Endothelial cell (in vitro differentiated cells): Measurements from ENCODE around the gene PNMA8C. TPM values are rescaled to one million over a fixed set of nuclear protein-coding genes. Genes with fewer than 3 reads are reported as not detected.
"Not testable (repeated sequence)": the region's sequence is repeated elsewhere in the genome, so short reads cannot be mapped to it uniquely, and the experiment has no call there.

Source experiments
- DNase-seq: peaks from one replicate; pipeline ENCODE4 v3.0.0; 2021; ENCODE audit warnings: low spot score
- H3K27ac Mint-ChIP-seq: one replicate; pipeline ENCODE4 v1.8.0; 2021; ENCODE audit warnings: mixed read lengths, inconsistent platforms; ENCODE audit not compliant: unreplicated experiment
- H3K27me3 Mint-ChIP-seq: one replicate; pipeline ENCODE4 v1.8.0; 2021; ENCODE audit warnings: mild to moderate bottlenecking, moderate library complexity, mixed read lengths, inconsistent platforms; ENCODE audit not compliant: unreplicated experiment
- H3K36me3 Mint-ChIP-seq: one replicate; pipeline ENCODE4 v1.8.0; 2021; ENCODE audit warnings: mild to moderate bottlenecking, low read depth, mixed read lengths, inconsistent platforms; ENCODE audit not compliant: unreplicated experiment
- H3K4me1 Mint-ChIP-seq: one replicate; pipeline ENCODE4 v1.8.0; 2021; ENCODE audit warnings: mild to moderate bottlenecking, mixed read lengths, inconsistent platforms; ENCODE audit not compliant: unreplicated experiment
- H3K4me3 Mint-ChIP-seq: one replicate; pipeline ENCODE4 v1.8.0; 2021; ENCODE audit warnings: mild to moderate bottlenecking, mixed read lengths, inconsistent platforms; ENCODE audit not compliant: unreplicated experiment
- H3K9me3 Mint-ChIP-seq: one replicate; pipeline ENCODE4 v1.8.0; 2021; ENCODE audit warnings: mixed read lengths, inconsistent platforms; ENCODE audit not compliant: unreplicated experiment
- total RNA-seq: library from RNA; stranded (reverse); fragmentation: NEBNext Ultra II Directional; extraction: Animal tissue kit (Norgen Biotek cat#: 25700); gene quantifications from one replicate; pipeline ENCODE4 v1.2.1, GENCODE V29; 2021; ENCODE audit not compliant: unreplicated experiment
- TF ChIP-seq, protein P1 (sequence below): fragments of 200-600 bp; sonication (generic); IDR thresholded peaks from one replicate; pipeline ENCODE4 v1.5.0; 2021; ENCODE audit warnings: antibody characterized with exemption; ENCODE audit not compliant: unreplicated experiment

Gene PNMA8C
- total RNA-seq, 1 donor from 2014 or later: 0.41 TPM

DNA sequence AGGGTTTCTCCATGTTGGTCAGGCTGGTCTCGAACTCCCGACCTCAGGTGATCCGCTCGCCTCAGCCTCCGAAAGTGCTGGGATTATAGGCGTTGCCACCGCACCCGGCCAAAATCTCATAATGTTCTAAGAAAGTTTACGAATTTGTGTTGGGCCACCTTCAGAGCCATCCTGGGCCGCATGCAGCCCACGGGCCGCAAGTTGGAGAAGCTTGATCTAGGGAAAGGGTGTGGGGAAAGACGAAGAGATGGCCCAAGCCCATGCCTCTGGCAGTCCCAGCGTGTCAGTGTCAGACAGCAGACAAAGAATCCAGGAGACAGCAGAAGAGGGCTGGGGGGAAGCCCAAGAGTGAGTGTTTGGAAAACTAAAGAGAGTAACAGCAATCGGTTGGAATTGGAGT is 17.3 kb upstream of the PNMA8C start:
- DNase-seq: no peak
- Mint-ChIP-seq H3K4me3 (no peak overlapping the region), H3K4me1 (peaks cover 8% of the 10 kb centered on the region), H3K9me3 (no peaks in the 10 kb centered on the region), H3K27ac (no peak overlapping the region), H3K27me3 (peaks cover 4% of the 10 kb centered on the region), H3K36me3 (peaks cover 7% of the 10 kb centered on the region)
- TF ChIP-seq, protein P1, sequence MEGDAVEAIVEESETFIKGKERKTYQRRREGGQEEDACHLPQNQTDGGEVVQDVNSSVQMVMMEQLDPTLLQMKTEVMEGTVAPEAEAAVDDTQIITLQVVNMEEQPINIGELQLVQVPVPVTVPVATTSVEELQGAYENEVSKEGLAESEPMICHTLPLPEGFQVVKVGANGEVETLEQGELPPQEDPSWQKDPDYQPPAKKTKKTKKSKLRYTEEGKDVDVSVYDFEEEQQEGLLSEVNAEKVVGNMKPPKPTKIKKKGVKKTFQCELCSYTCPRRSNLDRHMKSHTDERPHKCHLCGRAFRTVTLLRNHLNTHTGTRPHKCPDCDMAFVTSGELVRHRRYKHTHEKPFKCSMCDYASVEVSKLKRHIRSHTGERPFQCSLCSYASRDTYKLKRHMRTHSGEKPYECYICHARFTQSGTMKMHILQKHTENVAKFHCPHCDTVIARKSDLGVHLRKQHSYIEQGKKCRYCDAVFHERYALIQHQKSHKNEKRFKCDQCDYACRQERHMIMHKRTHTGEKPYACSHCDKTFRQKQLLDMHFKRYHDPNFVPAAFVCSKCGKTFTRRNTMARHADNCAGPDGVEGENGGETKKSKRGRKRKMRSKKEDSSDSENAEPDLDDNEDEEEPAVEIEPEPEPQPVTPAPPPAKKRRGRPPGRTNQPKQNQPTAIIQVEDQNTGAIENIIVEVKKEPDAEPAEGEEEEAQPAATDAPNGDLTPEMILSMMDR: no peak

GRCh38 chr19:46442808-46443450 is 14.2 kb upstream of the PNMA8C start:
- Mint-ChIP-seq H3K36me3 (no peaks in the 10 kb centered on the region), H3K27me3 (peaks cover 2% of the 10 kb centered on the region), H3K4me3 (no peak overlapping the region), H3K4me1 (peaks cover 8% of the 10 kb centered on the region), H3K9me3 (no peaks in the 10 kb centered on the region), H3K27ac (no peak overlapping the region)
- no peak for DNase-seq
- TF ChIP-seq, protein P1: no peak

DNA sequence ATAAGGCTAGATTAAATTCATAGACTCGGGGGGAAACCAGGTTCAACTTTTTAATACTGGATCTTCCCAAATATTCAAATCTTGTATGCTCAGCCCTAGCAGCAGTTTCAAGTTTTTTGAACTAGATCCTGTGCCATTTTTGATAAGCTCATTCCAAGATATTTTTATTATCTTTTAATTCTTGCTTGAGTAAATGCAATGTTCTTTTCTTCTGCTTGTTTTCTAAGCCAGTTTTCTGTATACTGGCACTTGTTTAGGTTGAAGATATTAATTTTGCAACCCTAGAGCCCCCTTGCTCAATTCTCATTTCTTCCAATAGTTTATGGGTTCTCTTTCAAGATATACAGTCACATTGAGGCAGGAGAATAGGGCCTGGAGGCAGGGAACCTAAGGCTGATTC is 13.1 kb upstream of the PNMA8C start:
- Mint-ChIP-seq H3K9me3 (no peaks in the 10 kb centered on the region), H3K27me3 (no peaks in the 10 kb centered on the region), H3K4me3 (no peak overlapping the region), H3K4me1 (peaks cover 2% of the 10 kb centered on the region), H3K27ac (no peak overlapping the region), H3K36me3 (no peaks in the 10 kb centered on the region)
- TF ChIP-seq, protein P1: no peak
- DNase-seq: no peak

- not testable (repeated sequence) for H3K36me3 Mint-ChIP-seq, DNase-seq, H3K4me1 Mint-ChIP-seq, H3K4me3 Mint-ChIP-seq, H3K27ac Mint-ChIP-seq, H3K27me3 Mint-ChIP-seq, H3K9me3 Mint-ChIP-seq
These were observed 7.0 kb upstream of the PNMA8C start for GRCh38 chr19:46435689-46436088.

- no peaks in the 10 kb centered on the region for H3K9me3 Mint-ChIP-seq
- no peak for DNase-seq
- H3K27me3 Mint-ChIP-seq: no peaks in the 10 kb centered on the region
- H3K4me1 Mint-ChIP-seq: peaks cover 7% of the 10 kb centered on the region
- no peak overlapping the region for H3K4me3 Mint-ChIP-seq
- TF ChIP-seq, protein P1: no peak
- H3K36me3 Mint-ChIP-seq: no peaks in the 10 kb centered on the region
- H3K27ac Mint-ChIP-seq: no peak overlapping the region
These were observed 6.3 kb upstream of the PNMA8C start for GRCh38 chr19:46435009-46435408.

DNA sequence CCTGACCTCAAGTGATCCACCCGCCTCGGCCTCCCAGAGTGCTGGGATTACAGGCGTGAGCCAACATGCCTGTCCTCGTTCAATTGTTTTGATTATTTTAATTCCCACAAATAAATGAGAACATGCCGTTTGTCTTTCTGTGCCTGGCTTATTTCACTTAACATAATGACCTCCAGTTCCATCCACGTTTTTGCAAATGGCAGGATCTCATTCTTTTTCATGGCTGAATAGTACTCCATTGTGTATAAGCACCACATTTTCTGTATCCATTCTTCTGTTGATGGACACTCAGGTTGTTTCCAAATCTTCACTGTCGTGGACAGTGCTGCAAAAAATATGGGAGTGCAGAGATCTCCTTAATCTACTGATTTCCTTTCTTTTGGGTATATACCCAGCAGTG is 4.7 kb upstream of the PNMA8C start:
- not testable (repeated sequence) for H3K27ac Mint-ChIP-seq, H3K4me1 Mint-ChIP-seq, H3K9me3 Mint-ChIP-seq, H3K4me3 Mint-ChIP-seq, DNase-seq, H3K36me3 Mint-ChIP-seq, H3K27me3 Mint-ChIP-seq
